OCI-LY7 (cell line): Measurements from ENCODE around the gene CPNE4. TPM values are rescaled to one million over a fixed set of nuclear protein-coding genes. Genes with fewer than 3 reads are reported as not detected.

ENCODE experiments used
- BruUV-seq: library from RNA; stranded (reverse); fragments of 400-500 nt; replicated peaks from 2 replicates; lab custom pipeline; 2021; lab: Mats Ljungman, UMichigan
- CTCF ChIA-PET: fragments of 300-600 bp; sonication (Branson Sonifier 250); formaldehyde crosslinking; loops from one replicate; lab custom pipeline; 2022; ENCODE audit warnings: antibody characterized with exemption; ENCODE audit not compliant: unreplicated experiment; lab: Charles Lee
- POLR2A ChIA-PET: fragments of 300-600 bp; sonication (Branson Sonifier 250); formaldehyde crosslinking; loops from one replicate; lab custom pipeline; 2022; ENCODE audit warnings: antibody characterized with exemption; lab: Charles Lee
- DNase-seq: peaks from one replicate; pipeline ENCODE4 v3.0.0-alpha.2; 2015; ENCODE audit warnings: low spot score
- H2AFZ ChIP-seq: fragments of 200-600 bp; sonication (generic), shearing (Covaris generic); 2 replicates; pipeline ENCODE4 v1.6.1; 2014; ENCODE audit warnings: mild to moderate bottlenecking, antibody characterized with exemption, low read length, moderate library complexity
- H3K27ac ChIP-seq: fragments of 200-600 bp; sonication (generic); 2 replicates; pipeline ENCODE4 v1.5.1; 2014; ENCODE audit warnings: mixed run types, low read depth, mild to moderate bottlenecking, moderate library complexity, low read length, inconsistent platforms; ENCODE audit not compliant: poor library complexity, severe bottlenecking
- H3K36me3 ChIP-seq: fragments of 200-600 bp; sonication (generic); 2 replicates; pipeline ENCODE4 v1.6.1; 2014; ENCODE audit warnings: mild to moderate bottlenecking, antibody characterized with exemption, low read length, moderate library complexity, mixed read lengths; ENCODE audit not compliant: insufficient read depth
- H3K4me1 ChIP-seq: fragments of 200-600 bp; sonication (generic); 2 replicates; pipeline ENCODE4 v1.5.1; 2014; ENCODE audit warnings: mild to moderate bottlenecking, low read length; ENCODE audit not compliant: insufficient read depth, poor library complexity, severe bottlenecking
- H3K4me2 ChIP-seq: fragments of 200-600 bp; sonication (generic); 2 replicates; pipeline ENCODE4 v1.6.1; 2014; ENCODE audit warnings: mild to moderate bottlenecking, low read length
- H3K4me3 ChIP-seq: fragments of 200-600 bp; sonication (generic); 2 replicates; pipeline ENCODE4 v1.5.1; 2014; ENCODE audit warnings: mild to moderate bottlenecking, low read depth, low read length; ENCODE audit not compliant: poor library complexity, severe bottlenecking
- H3K79me2 ChIP-seq: fragments of 200-600 bp; sonication (generic); 2 replicates; pipeline ENCODE4 v1.6.1; 2016; ENCODE audit warnings: low read depth, mild to moderate bottlenecking, low read length, moderate library complexity, mixed read lengths; ENCODE audit not compliant: insufficient read depth
- H3K9me2 ChIP-seq: fragments of 200-600 bp; sonication (generic); 2 replicates; pipeline ENCODE4 v1.6.1; 2016; ENCODE audit warnings: mild to moderate bottlenecking, low read length, mixed read lengths; ENCODE audit not compliant: insufficient read depth
- H3K9me3 ChIP-seq: fragments of 200-600 bp; sonication (generic); 2 replicates; pipeline ENCODE4 v1.6.1; 2014; ENCODE audit warnings: mild to moderate bottlenecking, mixed run types, low read length, mixed read lengths
- H4K20me1 ChIP-seq: fragments of 200-600 bp; sonication (generic); 2 replicates; pipeline ENCODE4 v1.6.1; 2014; ENCODE audit warnings: mild to moderate bottlenecking, antibody characterized with exemption, low read length, moderate library complexity, mixed read lengths; ENCODE audit not compliant: insufficient read depth
- EZH2phosphoT487 ChIP-seq: fragments of 200-600 bp; sonication (generic); IDR thresholded peaks from 2 replicates; pipeline ENCODE4 v1.6.1; 2018; ENCODE audit warnings: low read depth, borderline replicate concordance, mild to moderate bottlenecking, mixed run types, antibody characterized with exemption, low read length, moderate library complexity, mixed read lengths
- intact Hi-C: fragments of 100-400 bp; cut with micrococcal nuclease; formaldehyde crosslinking; loops from one replicate; pipeline ENCODE4 v1.10.0; 2022; ENCODE audit not compliant: unreplicated experiment
- total RNA-seq, 2 experiments: library from RNA; depleted of rRNA in 1 of 2; stranded (reverse); fragments of >200 nt in 1 of 2; shearing (Covaris generic) in 1 of 2; gene quantifications; 2 replicates each; pipeline ENCODE4 v1.2.3, GENCODE V29; 2014 to 2022
- TF ChIP-seq, protein P1 (sequence below): fragments of 200-600 bp; sonication (generic); conservative IDR thresholded peaks from 2 replicates; pipeline ENCODE4 v1.5.1; 2014; ENCODE audit warnings: mild to moderate bottlenecking, antibody characterized with exemption, low read length, moderate library complexity, mixed read lengths

The CPNE4 gene
- total RNA-seq, 2 experiments from 2014 or later, result not detected

DNA sequence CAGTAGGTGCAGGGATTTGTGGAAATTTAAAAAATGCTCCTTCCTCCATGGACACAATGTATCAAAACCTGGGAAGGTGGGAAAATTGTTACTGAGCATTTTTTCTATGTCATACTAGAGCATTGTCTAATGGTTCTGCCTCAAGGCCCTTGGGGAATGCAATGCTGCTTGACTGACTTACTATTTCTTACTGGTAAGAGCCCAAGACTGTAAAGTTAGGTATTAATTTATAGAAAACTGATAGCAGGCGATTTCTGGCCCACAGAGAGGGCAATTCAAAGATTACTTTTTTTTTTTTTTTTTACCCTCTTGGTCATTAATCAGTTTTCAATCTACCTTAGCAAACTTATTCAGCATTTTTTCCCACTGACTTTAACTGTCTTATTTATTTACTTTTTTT is 493.5 kb downstream of the CPNE4 start:
- ChIA-PET POLR2A (interaction anchor here (0.6 to 0.8 kb wide), 2 partner anchors 258 to 1389 kb away, joined by 3 to 4 read pairs; no protein-coding TSS in a partner anchor), CTCF (no interaction called here)
- Histone ChIP-seq H3K9me2 (no peaks in the 10 kb centered on the region), H3K4me3 (no peak overlapping the region), H3K36me3 (no peaks in the 10 kb centered on the region), H2AFZ (no peak overlapping the region), H4K20me1 (no peaks in the 10 kb centered on the region), H3K79me2 (no peaks in the 10 kb centered on the region), H3K27ac (no peak overlapping the region), H3K4me2 (no peak overlapping the region), H3K4me1 (no peaks in the 10 kb centered on the region), H3K9me3 (no peaks in the 10 kb centered on the region)
- no peak for TF ChIP-seq EZH2phosphoT487
- TF ChIP-seq, protein P1, sequence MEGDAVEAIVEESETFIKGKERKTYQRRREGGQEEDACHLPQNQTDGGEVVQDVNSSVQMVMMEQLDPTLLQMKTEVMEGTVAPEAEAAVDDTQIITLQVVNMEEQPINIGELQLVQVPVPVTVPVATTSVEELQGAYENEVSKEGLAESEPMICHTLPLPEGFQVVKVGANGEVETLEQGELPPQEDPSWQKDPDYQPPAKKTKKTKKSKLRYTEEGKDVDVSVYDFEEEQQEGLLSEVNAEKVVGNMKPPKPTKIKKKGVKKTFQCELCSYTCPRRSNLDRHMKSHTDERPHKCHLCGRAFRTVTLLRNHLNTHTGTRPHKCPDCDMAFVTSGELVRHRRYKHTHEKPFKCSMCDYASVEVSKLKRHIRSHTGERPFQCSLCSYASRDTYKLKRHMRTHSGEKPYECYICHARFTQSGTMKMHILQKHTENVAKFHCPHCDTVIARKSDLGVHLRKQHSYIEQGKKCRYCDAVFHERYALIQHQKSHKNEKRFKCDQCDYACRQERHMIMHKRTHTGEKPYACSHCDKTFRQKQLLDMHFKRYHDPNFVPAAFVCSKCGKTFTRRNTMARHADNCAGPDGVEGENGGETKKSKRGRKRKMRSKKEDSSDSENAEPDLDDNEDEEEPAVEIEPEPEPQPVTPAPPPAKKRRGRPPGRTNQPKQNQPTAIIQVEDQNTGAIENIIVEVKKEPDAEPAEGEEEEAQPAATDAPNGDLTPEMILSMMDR, result no peak
- intact Hi-C loops, result no loop called here
- DNase-seq, result no peak
- no TSS peak for BruUV-seq

GRCh38 chr3:131540821-131541220 is 494.0 kb downstream of the CPNE4 start:
- Histone ChIP-seq H3K4me3 (no peak overlapping the region), H4K20me1 (no peaks in the 10 kb centered on the region), H3K36me3 (no peaks in the 10 kb centered on the region), H3K4me1 (no peaks in the 10 kb centered on the region), H2AFZ (no peak overlapping the region), H3K9me2 (no peaks in the 10 kb centered on the region), H3K9me3 (no peaks in the 10 kb centered on the region), H3K4me2 (no peak overlapping the region), H3K79me2 (no peaks in the 10 kb centered on the region), H3K27ac (no peak overlapping the region)
- ChIA-PET CTCF (no interaction called here), POLR2A (interaction anchor here (0.9 kb wide), 1 partner anchor 142 kb away, joined by 3 read pairs; no protein-coding TSS in a partner anchor)
- intact Hi-C loops, result no loop called here
- no TSS peak for BruUV-seq
- no peak for DNase-seq
- TF ChIP-seq, protein P1, result no peak
- no peak for TF ChIP-seq EZH2phosphoT487

DNA sequence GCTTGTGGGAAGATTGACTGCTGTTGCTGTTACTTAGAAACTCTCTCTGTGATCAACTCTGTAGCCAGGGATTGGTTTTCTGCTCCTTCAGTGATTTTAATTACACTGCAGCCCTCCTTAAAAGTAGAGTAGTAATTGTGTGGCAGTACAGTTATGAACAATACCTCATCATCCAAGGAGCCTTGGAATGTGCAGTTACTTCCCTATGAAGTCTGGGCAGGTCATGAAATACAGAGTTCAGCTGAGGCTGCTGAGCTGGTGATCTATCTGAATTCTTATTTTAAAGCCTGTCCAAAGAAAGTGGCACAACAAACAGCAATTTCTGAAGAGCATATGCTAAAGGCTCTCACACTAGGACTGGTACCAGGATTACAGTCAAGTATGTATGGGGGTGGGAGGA is 494.7 kb downstream of the CPNE4 start:
- Histone ChIP-seq H2AFZ (no peak overlapping the region), H3K27ac (no peak overlapping the region), H4K20me1 (no peaks in the 10 kb centered on the region), H3K79me2 (no peaks in the 10 kb centered on the region), H3K36me3 (no peaks in the 10 kb centered on the region), H3K4me3 (no peak overlapping the region), H3K4me2 (no peak overlapping the region), H3K9me2 (no peaks in the 10 kb centered on the region), H3K9me3 (no peaks in the 10 kb centered on the region), H3K4me1 (no peaks in the 10 kb centered on the region)
- intact Hi-C loops, result no loop called here
- BruUV-seq, result no TSS peak
- no peak for DNase-seq
- TF ChIP-seq, protein P1, result no peak
- TF ChIP-seq EZH2phosphoT487, result no peak
- CTCF ChIA-PET, result no interaction called here
- POLR2A ChIA-PET, result interaction anchor here (0.9 kb wide), 1 partner anchor 141 kb away, joined by 3 read pairs; no protein-coding TSS in a partner anchor
